ENCODE results near the gene MYBPC2.

DNA sequence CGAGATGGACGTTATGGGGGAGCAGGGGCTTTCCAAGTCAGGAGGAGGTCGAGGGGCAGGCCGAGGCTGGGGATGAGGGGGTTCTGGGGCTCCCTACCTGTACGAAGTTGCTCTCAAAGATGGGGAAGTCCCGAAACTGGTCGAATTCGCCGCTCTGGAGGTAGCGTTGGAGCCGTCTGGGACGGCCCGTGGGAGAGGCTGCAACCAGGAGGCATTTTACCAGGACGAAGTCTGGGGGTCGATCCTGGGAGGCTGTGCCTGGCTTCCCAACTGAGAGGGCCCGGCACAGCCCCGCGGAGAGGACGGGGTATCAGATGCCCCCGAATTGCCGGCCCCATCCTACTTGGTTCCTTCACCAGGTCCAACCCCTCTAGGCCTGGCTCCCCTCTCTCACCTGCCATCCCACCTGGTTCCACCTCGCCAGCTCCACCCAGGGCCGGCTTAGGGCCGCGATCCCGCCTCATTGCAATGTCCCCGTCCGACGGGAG is 43.1 kb downstream of the MYBPC2 start:
- TF ChIP-seq, protein P1, sequence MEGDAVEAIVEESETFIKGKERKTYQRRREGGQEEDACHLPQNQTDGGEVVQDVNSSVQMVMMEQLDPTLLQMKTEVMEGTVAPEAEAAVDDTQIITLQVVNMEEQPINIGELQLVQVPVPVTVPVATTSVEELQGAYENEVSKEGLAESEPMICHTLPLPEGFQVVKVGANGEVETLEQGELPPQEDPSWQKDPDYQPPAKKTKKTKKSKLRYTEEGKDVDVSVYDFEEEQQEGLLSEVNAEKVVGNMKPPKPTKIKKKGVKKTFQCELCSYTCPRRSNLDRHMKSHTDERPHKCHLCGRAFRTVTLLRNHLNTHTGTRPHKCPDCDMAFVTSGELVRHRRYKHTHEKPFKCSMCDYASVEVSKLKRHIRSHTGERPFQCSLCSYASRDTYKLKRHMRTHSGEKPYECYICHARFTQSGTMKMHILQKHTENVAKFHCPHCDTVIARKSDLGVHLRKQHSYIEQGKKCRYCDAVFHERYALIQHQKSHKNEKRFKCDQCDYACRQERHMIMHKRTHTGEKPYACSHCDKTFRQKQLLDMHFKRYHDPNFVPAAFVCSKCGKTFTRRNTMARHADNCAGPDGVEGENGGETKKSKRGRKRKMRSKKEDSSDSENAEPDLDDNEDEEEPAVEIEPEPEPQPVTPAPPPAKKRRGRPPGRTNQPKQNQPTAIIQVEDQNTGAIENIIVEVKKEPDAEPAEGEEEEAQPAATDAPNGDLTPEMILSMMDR (IDR thresholded peaks at IDR 0.05): no peak
- TF ChIP-seq, protein P2, sequence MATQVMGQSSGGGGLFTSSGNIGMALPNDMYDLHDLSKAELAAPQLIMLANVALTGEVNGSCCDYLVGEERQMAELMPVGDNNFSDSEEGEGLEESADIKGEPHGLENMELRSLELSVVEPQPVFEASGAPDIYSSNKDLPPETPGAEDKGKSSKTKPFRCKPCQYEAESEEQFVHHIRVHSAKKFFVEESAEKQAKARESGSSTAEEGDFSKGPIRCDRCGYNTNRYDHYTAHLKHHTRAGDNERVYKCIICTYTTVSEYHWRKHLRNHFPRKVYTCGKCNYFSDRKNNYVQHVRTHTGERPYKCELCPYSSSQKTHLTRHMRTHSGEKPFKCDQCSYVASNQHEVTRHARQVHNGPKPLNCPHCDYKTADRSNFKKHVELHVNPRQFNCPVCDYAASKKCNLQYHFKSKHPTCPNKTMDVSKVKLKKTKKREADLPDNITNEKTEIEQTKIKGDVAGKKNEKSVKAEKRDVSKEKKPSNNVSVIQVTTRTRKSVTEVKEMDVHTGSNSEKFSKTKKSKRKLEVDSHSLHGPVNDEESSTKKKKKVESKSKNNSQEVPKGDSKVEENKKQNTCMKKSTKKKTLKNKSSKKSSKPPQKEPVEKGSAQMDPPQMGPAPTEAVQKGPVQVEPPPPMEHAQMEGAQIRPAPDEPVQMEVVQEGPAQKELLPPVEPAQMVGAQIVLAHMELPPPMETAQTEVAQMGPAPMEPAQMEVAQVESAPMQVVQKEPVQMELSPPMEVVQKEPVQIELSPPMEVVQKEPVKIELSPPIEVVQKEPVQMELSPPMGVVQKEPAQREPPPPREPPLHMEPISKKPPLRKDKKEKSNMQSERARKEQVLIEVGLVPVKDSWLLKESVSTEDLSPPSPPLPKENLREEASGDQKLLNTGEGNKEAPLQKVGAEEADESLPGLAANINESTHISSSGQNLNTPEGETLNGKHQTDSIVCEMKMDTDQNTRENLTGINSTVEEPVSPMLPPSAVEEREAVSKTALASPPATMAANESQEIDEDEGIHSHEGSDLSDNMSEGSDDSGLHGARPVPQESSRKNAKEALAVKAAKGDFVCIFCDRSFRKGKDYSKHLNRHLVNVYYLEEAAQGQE (IDR thresholded peaks at IDR 0.05; ENCODE audit: insufficient read depth in 1 of 2, low read depth in 2 of 2, low read length in 1 of 2): no peak
- TF ChIP-seq TCF7L2 (IDR thresholded peaks at IDR 0.05; ENCODE audit: low read depth, low read length) (no peak), POLR2AphosphoS5 (IDR thresholded peaks at IDR 0.05; ENCODE audit: low read depth, low read length) (no peak), SIN3A (IDR thresholded peaks at IDR 0.05; ENCODE audit: borderline replicate concordance, insufficient read depth, low read depth, low read length) (no peak)
